ENCODE results near the gene SMIM34.
"Not testable (repeated sequence)": the region's sequence is repeated elsewhere in the genome, so short reads cannot be mapped to it uniquely, and the experiment has no call there.

DNA sequence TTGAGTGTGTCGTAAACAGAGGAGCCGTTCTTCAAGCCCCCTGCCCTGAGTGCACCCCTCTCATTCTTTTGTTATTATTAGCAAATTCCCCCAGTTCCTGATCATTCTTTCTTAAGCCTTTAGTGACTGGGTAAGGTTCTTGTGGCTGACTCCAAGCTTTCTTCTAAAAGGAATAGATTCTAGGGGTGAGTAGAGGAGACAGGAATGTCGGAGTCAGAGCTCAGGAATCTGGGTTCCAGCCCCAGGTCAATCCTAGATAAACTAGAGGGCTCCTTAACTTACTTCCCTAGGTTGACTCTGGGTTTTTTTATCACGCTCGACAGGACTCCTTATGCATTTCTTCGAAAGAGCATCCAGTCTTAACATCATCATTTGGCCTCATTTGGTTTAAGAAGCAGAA is 32.4 kb upstream of the SMIM34 start:
- TF ChIP-seq, protein P1, sequence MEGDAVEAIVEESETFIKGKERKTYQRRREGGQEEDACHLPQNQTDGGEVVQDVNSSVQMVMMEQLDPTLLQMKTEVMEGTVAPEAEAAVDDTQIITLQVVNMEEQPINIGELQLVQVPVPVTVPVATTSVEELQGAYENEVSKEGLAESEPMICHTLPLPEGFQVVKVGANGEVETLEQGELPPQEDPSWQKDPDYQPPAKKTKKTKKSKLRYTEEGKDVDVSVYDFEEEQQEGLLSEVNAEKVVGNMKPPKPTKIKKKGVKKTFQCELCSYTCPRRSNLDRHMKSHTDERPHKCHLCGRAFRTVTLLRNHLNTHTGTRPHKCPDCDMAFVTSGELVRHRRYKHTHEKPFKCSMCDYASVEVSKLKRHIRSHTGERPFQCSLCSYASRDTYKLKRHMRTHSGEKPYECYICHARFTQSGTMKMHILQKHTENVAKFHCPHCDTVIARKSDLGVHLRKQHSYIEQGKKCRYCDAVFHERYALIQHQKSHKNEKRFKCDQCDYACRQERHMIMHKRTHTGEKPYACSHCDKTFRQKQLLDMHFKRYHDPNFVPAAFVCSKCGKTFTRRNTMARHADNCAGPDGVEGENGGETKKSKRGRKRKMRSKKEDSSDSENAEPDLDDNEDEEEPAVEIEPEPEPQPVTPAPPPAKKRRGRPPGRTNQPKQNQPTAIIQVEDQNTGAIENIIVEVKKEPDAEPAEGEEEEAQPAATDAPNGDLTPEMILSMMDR (IDR thresholded peaks at IDR 0.05): not testable (repeated sequence)
- not testable (repeated sequence) for TF ChIP-seq POLR2A (IDR thresholded peaks at IDR 0.05)
